Measurements from ENCODE around the gene SMARCA1.

GRCh38 chrX:129490330-129490729 lies 33.0 kb downstream of the SMARCA1 start:
- TF ChIP-seq POLR2A (IDR thresholded peaks at IDR 0.05) (no peak), CTCF (IDR thresholded peaks at IDR 0.05) (no peak)

All from uterus (tissue), 2 donors.